K562 (cell line): ENCODE data around the gene PRDM16. TPM values are rescaled to one million over a fixed set of nuclear protein-coding genes. Genes with fewer than 3 reads are reported as not detected.

ENCODE experiments used
- ATAC-seq: fragments of 200-7000 bp; cut with Tn5 transposase; 3 replicates; pipeline ENCODE4 v1.9.1; 2020; ENCODE audit warnings: moderate library complexity
- BruUV-seq: library from RNA; stranded (reverse); fragments of 400-500 nt; replicated peaks from 2 replicates; lab custom pipeline; 2021; lab: Mats Ljungman, UMichigan
- CTCF ChIA-PET: fragments of 300-600 bp; formaldehyde crosslinking; extraction: SDS; loops from one replicate; lab custom pipeline; 2021; ENCODE audit warnings: low intra/inter-chr PET ratio; lab: Yijun Ruan, JAX
- POLR2A ChIA-PET: fragments of 300-600, 350-650 bp; sonication (Branson Sonifier 250); formaldehyde crosslinking; extraction: SDS; loops from one replicate; lab custom pipeline; 2021; ENCODE audit warnings: antibody characterized with exemption, inconsistent platforms; lab: Yijun Ruan, JAX
- DNase-seq, 4 experiments: peaks; one replicate each; pipeline versions ENCODE4 v3.0.0 to v3.0.0-alpha.2; 2011 to 2018; ENCODE audit warnings: low spot score in 3 of 4, mixed read lengths in 3 of 4; ENCODE audit errors: extremely low read depth in 1 of 4
- FAIRE-seq: peaks from 2 replicates; lab custom pipeline; 2011; peaks lifted over from hg19 to GRCh38; lab: Jason Lieb, UNC
- H2AFZ ChIP-seq: 2 replicates; pipeline ENCODE4 v1.6.0; 2011; ENCODE audit warnings: low read depth, low read length, control low read depth, inconsistent platforms
- H3K27ac ChIP-seq: fragments of 200-600 bp; 3 replicates; pipeline ENCODE4 v1.8.0; 2011; ENCODE audit warnings: low read depth, mild to moderate bottlenecking, control low read depth, inconsistent platforms, low read length, moderate library complexity, mixed read lengths; ENCODE audit errors: extremely low read depth
- H3K27me3 ChIP-seq, 2 experiments: fragments of 300-600 bp in 1 of 2; 2 replicates in 1 of 2; 3 replicates in 1 of 2; pipeline versions ENCODE4 v1.6.0 to v1.8.0; 2011; ENCODE audit warnings: inconsistent platforms in 2 of 2, low read length in 2 of 2, mild to moderate bottlenecking in 1 of 2, mixed read lengths in 1 of 2, moderate library complexity in 1 of 2; ENCODE audit not compliant: control insufficient read depth in 2 of 2, insufficient read depth in 2 of 2
- H3K36me3 ChIP-seq: fragments of 300-600 bp; 3 replicates; pipeline ENCODE4 v1.8.0; 2011; ENCODE audit warnings: mild to moderate bottlenecking, low read length, inconsistent platforms; ENCODE audit not compliant: control insufficient read depth, insufficient read depth
- H3K4me1 ChIP-seq, 2 experiments: fragments of 200-600 bp in 1 of 2; replicated peaks in 1 of 2; 2 replicates in 1 of 2; 3 replicates in 1 of 2; pipeline versions ENCODE4 v1.5.1 to v1.8.0; 2011; ENCODE audit warnings: inconsistent platforms in 2 of 2, low read length in 2 of 2, mild to moderate bottlenecking in 1 of 2, mixed read lengths in 1 of 2, moderate library complexity in 1 of 2; ENCODE audit not compliant: control insufficient read depth in 2 of 2, insufficient read depth in 2 of 2
- H3K4me2 ChIP-seq: 2 replicates; pipeline ENCODE4 v1.6.1; 2011; ENCODE audit warnings: low read length, control low read depth, inconsistent platforms, mixed read lengths; ENCODE audit not compliant: insufficient read depth
- H3K4me3 ChIP-seq: fragments of 200-600 bp; sonication (generic), shearing (Covaris generic); 2 replicates; pipeline ENCODE4 v1.5.1; 2016; ENCODE audit warnings: control low read depth, inconsistent platforms
- H3K79me2 ChIP-seq: fragments of 200-600 bp; 3 replicates; pipeline ENCODE4 v1.8.0; 2011; ENCODE audit warnings: low read length, inconsistent platforms; ENCODE audit not compliant: control insufficient read depth, insufficient read depth
- H3K9ac ChIP-seq, 2 experiments: 2 replicates each; pipeline versions ENCODE4 v1.6.0 to v1.6.1; 2011; ENCODE audit warnings: low read depth in 2 of 2, low read length in 2 of 2, control low read depth in 1 of 2, inconsistent platforms in 1 of 2, mild to moderate bottlenecking in 1 of 2, mixed read lengths in 1 of 2; ENCODE audit not compliant: insufficient read depth in 1 of 2
- H3K9me1 ChIP-seq: one replicate; pipeline ENCODE4 v1.6.0; 2011; ENCODE audit warnings: inconsistent platforms, mild to moderate bottlenecking, low read length, moderate library complexity; ENCODE audit not compliant: control insufficient read depth, insufficient read depth
- H3K9me3 ChIP-seq: replicated peaks from 2 replicates; pipeline ENCODE4 v1.5.1; 2011; ENCODE audit warnings: low read depth, low read length, inconsistent platforms; ENCODE audit not compliant: control insufficient read depth, insufficient read depth
- H4K20me1 ChIP-seq: replicated peaks from 2 replicates; pipeline ENCODE4 v1.6.1; 2011; ENCODE audit warnings: low read length, inconsistent platforms, mixed read lengths; ENCODE audit not compliant: control insufficient read depth, insufficient read depth
- EHMT2 ChIP-seq: fragments of 450-650 bp; IDR thresholded peaks from 2 replicates; pipeline ENCODE4 v1.6.1; 2018; ENCODE audit warnings: antibody characterized with exemption
- NR4A1 ChIP-seq, 2 experiments: fragments of 250-450 bp in 1 of 2; fragments of 450-650 bp in 1 of 2; sonication (Bioruptor Pico) in 1 of 2; IDR thresholded peaks; 2 replicates each; pipeline versions ENCODE4 v1.4.0 to v1.6.1; 2016 to 2020; ENCODE audit warnings: mild to moderate bottlenecking in 2 of 2, missing compliant biosample characterization in 1 of 2, missing genetic modification characterization in 1 of 2, moderate library complexity in 1 of 2
- POLR3G ChIP-seq: IDR thresholded peaks from 2 replicates; pipeline ENCODE4 v1.6.1; 2011; ENCODE audit not compliant: insufficient read length, insufficient replicate concordance; ENCODE audit errors: extremely low read depth
- REST ChIP-seq, 2 experiments: fragments of 450-650 bp; formaldehyde crosslinking in 1 of 2; IDR thresholded peaks; 2 replicates each; pipeline versions ENCODE4 v1.4.0 to v1.6.1; 2014 to 2020; ENCODE audit warnings: mild to moderate bottlenecking in 2 of 2, borderline replicate concordance in 1 of 2, low read depth in 1 of 2
- ZKSCAN1 ChIP-seq: fragments of 150-350 bp; IDR thresholded peaks from 2 replicates; pipeline ENCODE4 v1.6.1; 2016; ENCODE audit warnings: low read depth, low read length
- WGBS: fragments of 100-300 bp; shearing (Covaris generic); methylation state at CpG from one replicate; pipeline ENCODE4 v1.1.6; 2016; ENCODE audit warnings: low coverage, mixed read lengths; ENCODE audit not compliant: insufficient coverage; ENCODE audit errors: missing lambda C conversion rate; 5-methylcytosine and 5-hydroxymethylcytosine counted together
- in situ Hi-C: fragments of 300-500 bp; cut with MboI; formaldehyde crosslinking; loops from 4 replicates; pipeline ENCODE4 v1.15.0; 2018; ENCODE audit warnings: inconsistent platforms, mixed read lengths
- intact Hi-C: fragments of 100-400 bp; cut with micrococcal nuclease; formaldehyde crosslinking; loops from 2 replicates; pipeline ENCODE4 v1.14.2; 2022
- polyA plus RNA-seq, 8 experiments: library from polyadenylated mRNA; depleted of rRNA in 4 of 8; stranded (reverse) in 5 of 8; unstranded in 3 of 8; fragments of >200 nt; fragmentation: Nextera tagmentation in 2 of 8; fragmentation: Illumina TruSeq in 1 of 8; extraction: Ambion mirVana in 2 of 8; extraction: Trizol in 1 of 8; gene quantifications; 2 replicates each; pipeline versions ENCODE4 v1.2.1 to v1.2.3, GENCODE V29; 2011 to 2014; ENCODE audit warnings: inconsistent platforms in 1 of 8, missing spikeins in 1 of 8
- total RNA-seq, 7 experiments: library from RNA; depleted of rRNA in 6 of 7; stranded (reverse); fragments of >200 nt in 6 of 7; fragmentation: Illumina TruSeq in 2 of 7; extraction: Trizol in 2 of 7; gene quantifications; 2 replicates each; pipeline versions ENCODE4 v1.2.1 to v1.2.3, GENCODE V29; 2011 to 2021; ENCODE audit warnings: low replicate concordance in 1 of 7

The PRDM16 gene
- total and polyA plus RNA-seq, 9 of the 15 experiments (the other 6 are each of a cell fraction or from before 2014, with no cell fraction given): 0.10 to 0.27 TPM; not detected in 7

GRCh38 chr1:3257788-3258187 is 188.8 kb downstream of the PRDM16 start:
- Histone ChIP-seq H3K4me2 (no peak overlapping the region), H3K4me3 (no peak overlapping the region), H3K79me2 (no peaks in the 10 kb centered on the region), H3K9ac (no peak overlapping the region), H3K27me3 (peaks cover 4 to 29% of the 10 kb centered on the region in 2 experiments; a peak in 3 of 5 replicates), H3K27ac (no peak overlapping the region), H3K9me3 (no peaks in the 10 kb centered on the region), H4K20me1 (no peaks in the 10 kb centered on the region), H2AFZ (no peak overlapping the region), H3K36me3 (no peaks in the 10 kb centered on the region), H3K9me1 (no peaks in the 10 kb centered on the region), H3K4me1 (peaks cover 0 to 3% of the 10 kb centered on the region in 2 experiments; a peak in 1 of 5 replicates)
- TF ChIP-seq NR4A1 (CRISPR knock-in tag; IDR thresholded peaks at IDR 0.05) (no peak), NR4A1 (tag; IDR thresholded peaks at IDR 0.05) (no peak), ZKSCAN1 (peak; percentile 91), POLR3G (no peak), REST (IDR thresholded peaks at IDR 0.05; ENCODE audit: borderline replicate concordance) (peak; percentile 83), REST (CRISPR knock-in tag; IDR thresholded peaks at IDR 0.05; ENCODE audit: low read depth) (no peak), EHMT2 (peak; percentile 70; the same call in 1 of the 2 replicates)
- ATAC-seq (no peak), FAIRE-seq (no peak), DNase-seq (peak in 1 of 4 experiments; percentile 5)
- in situ Hi-C loops (no loop called here), intact Hi-C loops (no loop called here)
- POLR2A ChIA-PET: interaction anchor here (0.5 kb wide), 1 partner anchor 167 kb away, joined by 3 read pairs; no protein-coding TSS in a partner anchor
- CTCF ChIA-PET: no interaction called here
- 1% methylated on average over 4 of the region's 4 CpGs for WGBS
- BruUV-seq: no TSS peak
